ENCODE results near the gene IL16. TPM values are rescaled to one million over a fixed set of nuclear protein-coding genes. Genes with fewer than 3 reads are reported as not detected.

IL16 gene
- total RNA-seq, 3 donors from 2014 or later (not counting 1 experiment from before 2014, with no cell fraction given) = 98.1 to 153 (median 114) TPM

DNA sequence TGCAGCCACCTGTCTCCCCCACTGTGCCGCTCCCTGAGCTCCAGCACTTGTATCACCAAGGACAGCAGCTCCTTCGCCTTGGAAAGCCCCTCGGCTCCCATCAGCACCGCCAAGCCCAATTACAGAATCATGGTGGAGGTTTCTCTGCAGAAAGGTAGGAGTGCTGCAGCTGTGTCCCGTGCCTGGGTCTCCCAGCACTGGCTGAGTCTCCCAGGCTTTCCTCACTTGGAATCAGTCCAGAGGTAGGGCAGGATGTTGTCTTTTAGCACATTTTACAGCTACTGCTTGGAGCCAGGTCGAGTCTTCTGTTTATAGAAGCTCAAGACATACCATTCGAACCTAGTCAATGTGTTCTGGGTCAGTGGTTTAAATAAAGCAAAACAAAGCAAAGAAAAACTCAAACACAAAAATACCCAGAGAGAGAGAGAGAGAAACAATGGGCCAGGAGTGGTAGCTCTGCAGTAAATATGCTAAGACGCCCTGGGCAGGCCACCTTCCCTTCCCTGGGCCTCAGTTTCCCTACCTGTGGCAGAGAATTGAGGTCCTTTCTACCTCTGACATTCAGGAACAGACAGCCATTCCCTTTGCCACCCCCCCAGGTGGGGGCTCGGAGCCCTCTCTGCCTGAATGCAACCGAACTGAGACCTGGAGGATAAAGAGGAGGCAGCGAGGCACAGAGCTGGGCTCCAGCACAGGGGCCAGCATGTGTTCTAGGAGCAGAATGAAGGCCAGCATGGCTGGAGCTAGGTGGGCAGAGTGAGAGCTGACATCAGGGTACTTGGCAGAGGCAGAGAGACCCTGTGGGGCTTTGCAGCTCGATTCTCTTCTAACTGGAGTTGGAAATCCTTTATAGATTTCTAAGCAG is 83.2 kb downstream of the IL16 start:
- 94% methylated on average over 10 of the region's 12 CpGs for WGBS (ENCODE audit: insufficient coverage)

DNA sequence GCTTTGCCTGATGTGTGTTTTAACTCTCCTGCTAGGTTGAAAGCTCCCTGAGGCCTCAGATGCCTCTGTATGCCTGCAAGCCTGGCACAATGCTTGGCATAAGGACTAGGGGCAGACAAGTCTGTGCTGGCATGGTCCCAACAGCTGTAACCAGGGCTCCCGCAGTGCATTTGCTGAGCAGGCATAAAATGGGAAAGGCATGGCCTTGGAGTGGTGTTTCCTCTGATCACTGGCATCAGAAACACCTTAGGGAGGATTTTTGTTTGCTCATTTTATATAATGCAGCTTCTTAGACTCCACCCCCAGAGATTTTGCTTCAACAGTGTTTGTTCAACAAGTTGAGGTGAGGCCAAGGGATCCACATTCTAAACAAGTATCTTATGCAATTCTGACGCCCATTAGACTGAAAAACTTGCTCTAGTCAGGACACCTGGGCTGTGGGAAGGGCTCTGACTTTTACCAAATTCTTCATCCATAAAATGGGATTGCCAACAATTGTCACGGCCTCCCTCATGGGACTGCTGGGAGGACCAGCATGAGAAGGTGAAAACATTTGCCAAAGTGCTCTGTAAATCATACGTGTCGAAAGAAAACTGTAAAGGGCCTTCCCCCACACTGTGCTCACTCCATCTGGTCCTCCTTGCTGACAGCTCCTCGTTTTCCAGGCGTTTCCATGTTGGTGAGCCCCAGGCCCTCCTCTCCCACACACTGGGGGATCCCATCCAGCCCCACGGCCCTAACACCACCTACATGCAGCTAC is 84.2 kb downstream of the IL16 start:
- H3K9me3 Mint-ChIP-seq = peaks cover 4 to 5% of the 10 kb centered on the region in 2 donors
- peaks cover 9% of the 10 kb centered on the region for H3K36me3 Mint-ChIP-seq
- Histone ChIP-seq H3K4me1 (ENCODE audit: control insufficient read depth, insufficient read depth, low read length) (peaks cover 6% of the 10 kb centered on the region), H3K36me3 (ENCODE audit: control insufficient read depth, insufficient read depth, low read length) (no peaks in the 10 kb centered on the region), H3K27ac (ENCODE audit: low read length) (no peak overlapping the region), H3K4me3 (ENCODE audit: low read length) (no peak overlapping the region), H3K27me3 (ENCODE audit: control insufficient read depth, insufficient read depth, low read length) (no peaks in the 10 kb centered on the region), H3K9me3 (ENCODE audit: control insufficient read depth, insufficient read depth, low read length) (peaks cover 3% of the 10 kb centered on the region)
- H3K4me3 Mint-ChIP-seq = no peak overlapping the region
- no peak for ATAC-seq
- no peak for DNase-seq
- TF ChIP-seq, protein P1, sequence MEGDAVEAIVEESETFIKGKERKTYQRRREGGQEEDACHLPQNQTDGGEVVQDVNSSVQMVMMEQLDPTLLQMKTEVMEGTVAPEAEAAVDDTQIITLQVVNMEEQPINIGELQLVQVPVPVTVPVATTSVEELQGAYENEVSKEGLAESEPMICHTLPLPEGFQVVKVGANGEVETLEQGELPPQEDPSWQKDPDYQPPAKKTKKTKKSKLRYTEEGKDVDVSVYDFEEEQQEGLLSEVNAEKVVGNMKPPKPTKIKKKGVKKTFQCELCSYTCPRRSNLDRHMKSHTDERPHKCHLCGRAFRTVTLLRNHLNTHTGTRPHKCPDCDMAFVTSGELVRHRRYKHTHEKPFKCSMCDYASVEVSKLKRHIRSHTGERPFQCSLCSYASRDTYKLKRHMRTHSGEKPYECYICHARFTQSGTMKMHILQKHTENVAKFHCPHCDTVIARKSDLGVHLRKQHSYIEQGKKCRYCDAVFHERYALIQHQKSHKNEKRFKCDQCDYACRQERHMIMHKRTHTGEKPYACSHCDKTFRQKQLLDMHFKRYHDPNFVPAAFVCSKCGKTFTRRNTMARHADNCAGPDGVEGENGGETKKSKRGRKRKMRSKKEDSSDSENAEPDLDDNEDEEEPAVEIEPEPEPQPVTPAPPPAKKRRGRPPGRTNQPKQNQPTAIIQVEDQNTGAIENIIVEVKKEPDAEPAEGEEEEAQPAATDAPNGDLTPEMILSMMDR (IDR thresholded peaks at IDR 0.05) = no peak
- intact Hi-C loops (cut with micrococcal nuclease) = no loop called here
- peaks cover 11 to 14% of the 10 kb centered on the region in 2 donors for H3K4me1 Mint-ChIP-seq
- 87% methylated on average over 8 of the region's 8 CpGs for WGBS (ENCODE audit: insufficient coverage)
- H3K27ac Mint-ChIP-seq = no peak overlapping the region
- H3K27me3 Mint-ChIP-seq (ENCODE audit: low read depth in 2 of 2) = no peaks in the 10 kb centered on the region

More for the DNA sequence above, 83.2 kb downstream of the IL16 start:
- H3K4me1 Mint-ChIP-seq = peaks cover 6 to 11% of the 10 kb centered on the region in 2 donors
- ATAC-seq (no peak), DNase-seq (no peak)
- no peak overlapping the region for H3K4me3 Mint-ChIP-seq
- peaks cover 4 to 5% of the 10 kb centered on the region in 2 donors for H3K9me3 Mint-ChIP-seq
- no peak overlapping the region for H3K27ac Mint-ChIP-seq
- TF ChIP-seq, protein P1 (IDR thresholded peaks at IDR 0.05) = no peak
- H3K4me1 ChIP-seq (ENCODE audit: control insufficient read depth, insufficient read depth, low read length) = no peaks in the 10 kb centered on the region
- H3K36me3 Mint-ChIP-seq = peaks cover 9% of the 10 kb centered on the region
- peaks cover 3% of the 10 kb centered on the region for H3K9me3 ChIP-seq (ENCODE audit: control insufficient read depth, insufficient read depth, low read length)
- no peaks in the 10 kb centered on the region for H3K36me3 ChIP-seq (ENCODE audit: control insufficient read depth, insufficient read depth, low read length)
- no peak overlapping the region for H3K4me3 ChIP-seq (ENCODE audit: low read length)
- no peak overlapping the region for H3K27ac ChIP-seq (ENCODE audit: low read length)
- intact Hi-C loops (cut with micrococcal nuclease) = no loop called here
- H3K27me3 Mint-ChIP-seq (ENCODE audit: low read depth in 2 of 2) = no peaks in the 10 kb centered on the region
- no peaks in the 10 kb centered on the region for H3K27me3 ChIP-seq (ENCODE audit: control insufficient read depth, insufficient read depth, low read length)

DNA sequence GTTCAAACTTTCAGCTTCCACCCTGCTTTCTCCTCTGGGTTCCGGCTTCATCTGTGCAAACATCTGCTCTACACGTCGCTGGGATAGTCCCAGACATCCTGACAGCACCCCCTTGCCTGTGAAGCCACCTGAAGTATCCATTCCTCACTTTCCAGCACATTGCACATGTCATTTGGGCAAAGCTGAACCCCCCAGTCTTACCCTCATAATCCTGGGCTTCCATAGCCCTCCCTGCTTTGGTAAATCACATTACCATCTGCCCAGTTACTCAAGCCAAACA is 84.7 kb downstream of the IL16 start:
- TF ChIP-seq, protein P1 (IDR thresholded peaks at IDR 0.05) = no peak
- no peaks in the 10 kb centered on the region for H3K36me3 ChIP-seq (ENCODE audit: control insufficient read depth, insufficient read depth, low read length)
- intact Hi-C loops (cut with micrococcal nuclease) = no loop called here
- H3K4me3 ChIP-seq (ENCODE audit: low read length) = no peak overlapping the region
- Mint-ChIP-seq H3K4me3 (no peak overlapping the region), H3K9me3 (peaks cover 4 to 5% of the 10 kb centered on the region in 2 donors), H3K27me3 (ENCODE audit: low read depth in 2 of 2) (no peaks in the 10 kb centered on the region), H3K4me1 (peaks cover 16 to 19% of the 10 kb centered on the region in 2 donors), H3K36me3 (peaks cover 9% of the 10 kb centered on the region), H3K27ac (peak overlapping the region in 1 of 2 donors; percentile 51)
- H3K9me3 ChIP-seq (ENCODE audit: control insufficient read depth, insufficient read depth, low read length) = peaks cover 3% of the 10 kb centered on the region
- H3K27ac ChIP-seq (ENCODE audit: low read length) = no peak overlapping the region
- H3K4me1 ChIP-seq (ENCODE audit: control insufficient read depth, insufficient read depth, low read length) = peaks cover 11% of the 10 kb centered on the region
- no peaks in the 10 kb centered on the region for H3K27me3 ChIP-seq (ENCODE audit: control insufficient read depth, insufficient read depth, low read length)
- ATAC-seq = no peak
- no peak for DNase-seq
- 94% methylated on average over 3 of the region's 3 CpGs for WGBS (ENCODE audit: insufficient coverage)

All from natural killer cell (primary cell).